Adrenal gland (tissue), 5 donors: ENCODE data around the gene TACC2.

Source experiments
- CTCF ChIP-seq, 6 experiments: fragments of 450-650 bp in 4 of 6; fragments of 200-600 bp in 2 of 6; sonication (generic) in 1 of 6; IDR thresholded peaks; 1 replicate in 5 of 6; 2 replicates in 1 of 6; pipeline versions ENCODE4 v1.5.1 to v1.8.0; 2016 to 2021; ENCODE audit warnings: antibody characterized with exemption in 6 of 6, mild to moderate bottlenecking in 2 of 6, moderate library complexity in 1 of 6
- POLR2A ChIP-seq, 2 donors: fragments of 450-650 bp; IDR thresholded peaks; one replicate each; pipeline ENCODE4 v1.6.1; 2017; ENCODE audit warnings: antibody characterized with exemption in 2 of 2, mild to moderate bottlenecking in 2 of 2, moderate library complexity in 1 of 2
- donor health status: DM: no; HTN: no; CAD: no.

GRCh38 chr10:122269059-122269687 lies 280.2 kb downstream of the TACC2 start:
- no peak for TF ChIP-seq POLR2A (IDR thresholded peaks at IDR 0.05)
- no peak for TF ChIP-seq CTCF (IDR thresholded peaks at IDR 0.05)
